ENCODE measurements around the gene ARHGAP8. TPM values are rescaled to one million over a fixed set of nuclear protein-coding genes. Genes with fewer than 3 reads are reported as not detected.
"Not testable (repeated sequence)": the region's sequence is repeated elsewhere in the genome, so short reads cannot be mapped to it uniquely, and the experiment has no call there.

ARHGAP8 gene
- total RNA-seq, 1 donor from 2014 or later = 38.1 TPM

- TF ChIP-seq CTCF (conservative IDR thresholded peaks at IDR 0.05; ENCODE audit: low read depth, low read length) = no peak
- no peak for DNase-seq (ENCODE audit: low read depth)
- no peak overlapping the region for H3K4me3 ChIP-seq (ENCODE audit: low read depth, low read length)
These were observed 40.7 kb downstream of the ARHGAP8 start for GRCh38 chr22:44793106-44793505.

GRCh38 chr22:44793506-44794172 lies 41.3 kb downstream of the ARHGAP8 start:
- DNase-seq (ENCODE audit: low read depth) = no peak
- no peak for TF ChIP-seq CTCF (conservative IDR thresholded peaks at IDR 0.05; ENCODE audit: low read depth, low read length)
- no peak overlapping the region for H3K4me3 ChIP-seq (ENCODE audit: low read depth, low read length)

GRCh38 chr22:44795701-44796630 lies 43.6 kb downstream of the ARHGAP8 start:
- no peak overlapping the region for H3K4me3 ChIP-seq (ENCODE audit: low read depth, low read length)
- DNase-seq (ENCODE audit: low read depth) = no peak
- no peak for TF ChIP-seq CTCF (conservative IDR thresholded peaks at IDR 0.05; ENCODE audit: low read depth, low read length)

- DNase-seq (ENCODE audit: low read depth) = no peak
- H3K4me3 ChIP-seq (ENCODE audit: low read depth, low read length) = no peak overlapping the region
- no peak for TF ChIP-seq CTCF (conservative IDR thresholded peaks at IDR 0.05; ENCODE audit: low read depth, low read length)
These were observed 44.9 kb downstream of the ARHGAP8 start for GRCh38 chr22:44797181-44797725.

GRCh38 chr22:44799077-44799945 lies 46.9 kb downstream of the ARHGAP8 start:
- no peak for DNase-seq (ENCODE audit: low read depth)
- H3K4me3 ChIP-seq (ENCODE audit: low read depth, low read length) = no peak overlapping the region
- no peak for TF ChIP-seq CTCF (conservative IDR thresholded peaks at IDR 0.05; ENCODE audit: low read depth, low read length)

GRCh38 chr22:44799946-44800634 lies 47.7 kb downstream of the ARHGAP8 start:
- H3K4me3 ChIP-seq (ENCODE audit: low read depth, low read length); DNase-seq (ENCODE audit: low read depth): not testable (repeated sequence)

Data from epithelial cell of proximal tubule (primary cell).